Epithelial cell of proximal tubule (primary cell): ENCODE data around the gene RBM20. TPM values are rescaled to one million over a fixed set of nuclear protein-coding genes. Genes with fewer than 3 reads are reported as not detected.

Experiments
- DNase-seq: peaks from one replicate; pipeline ENCODE4 v3.0.0-alpha.2; 2011; ENCODE audit warnings: low read depth
- H3K4me3 ChIP-seq: 2 replicates; pipeline ENCODE4 v1.5.1; 2011; ENCODE audit warnings: low read depth, mild to moderate bottlenecking, low read length
- CTCF ChIP-seq: conservative IDR thresholded peaks from 2 replicates; pipeline ENCODE4 v1.5.1; 2012; ENCODE audit warnings: low read depth, mild to moderate bottlenecking, low read length
- total RNA-seq: library from RNA; depleted of rRNA; stranded (reverse); fragments of >200 nt; gene quantifications from 2 replicates; pipeline ENCODE4 v1.2.3, GENCODE V29; 2015

The RBM20 gene
- total RNA-seq, 1 donor from 2014 or later, result 0.46 TPM

GRCh38 chr10:110845756-110846620, 201.9 kb downstream of the RBM20 start:
- DNase-seq, result no peak
- H3K4me3 ChIP-seq, result no peak overlapping the region
- no peak for TF ChIP-seq CTCF

- TF ChIP-seq CTCF, result no peak
- no peak overlapping the region for H3K4me3 ChIP-seq
- DNase-seq, result no peak
Observed at GRCh38 chr10:110847374-110847773, 203.2 kb downstream of the RBM20 start.

GRCh38 chr10:110848106-110848505, 204.0 kb downstream of the RBM20 start:
- no peak for TF ChIP-seq CTCF

GRCh38 chr10:110850099-110850498, 206.0 kb downstream of the RBM20 start:
- no peak for TF ChIP-seq CTCF
- DNase-seq, result no peak
- H3K4me3 ChIP-seq, result no peak overlapping the region

More at GRCh38 chr10:110848106-110848505, 204.0 kb downstream of the RBM20 start:
- no peak for DNase-seq
- H3K4me3 ChIP-seq, result no peak overlapping the region

- DNase-seq, result no peak
- no peak for TF ChIP-seq CTCF
- H3K4me3 ChIP-seq, result no peak overlapping the region
Observed at GRCh38 chr10:110851020-110851612, 207.0 kb downstream of the RBM20 start.

- DNase-seq, result peak; percentile 97
- no peak for TF ChIP-seq CTCF
Observed at GRCh38 chr10:110852255-110852896, 208.2 kb downstream of the RBM20 start.

More at GRCh38 chr10:110852255-110852896, 208.2 kb downstream of the RBM20 start:
- H3K4me3 ChIP-seq, result no peak overlapping the region
